HG03060 (cell line): Measurements from ENCODE around the gene ANKRD65.
"Not testable (repeated sequence)": the region's sequence is repeated elsewhere in the genome, so short reads cannot be mapped to it uniquely, and the experiment has no call there.

Experiments
- ATAC-seq: cut with Tn5 transposase; IDR thresholded peaks from one replicate; pipeline ENCODE4 v1.9.1; 2021; ENCODE audit warnings: low read depth, moderate number of reproducible peaks; ENCODE audit not compliant: unreplicated experiment

ANKRD65 gene

GRCh38 chr1:1418464-1419362 lies 2.4 kb downstream of the ANKRD65 start:
- ATAC-seq, result no peak

- not testable (repeated sequence) for ATAC-seq
Observed at GRCh38 chr1:1417825-1418463, 3.1 kb downstream of the ANKRD65 start.

GRCh38 chr1:1417396-1417795 lies 3.7 kb downstream of the ANKRD65 start:
- ATAC-seq, result not testable (repeated sequence)

- ATAC-seq, result no peak
Observed at GRCh38 chr1:1415751-1416150, 5.3 kb downstream of the ANKRD65 start.

GRCh38 chr1:1412311-1412902 lies 8.7 kb downstream of the ANKRD65 start:
- not testable (repeated sequence) for ATAC-seq

- ATAC-seq, result no peak
Observed at GRCh38 chr1:1411626-1412025, 9.4 kb downstream of the ANKRD65 start.

- ATAC-seq, result not testable (repeated sequence)
Observed at GRCh38 chr1:1410238-1410637, 10.8 kb downstream of the ANKRD65 start.

GRCh38 chr1:1407636-1408318 lies 13.3 kb downstream of the ANKRD65 start:
- ATAC-seq, result peak; percentile 6

GRCh38 chr1:1406821-1407635 lies 14.0 kb downstream of the ANKRD65 start, which contains the start of gene MRPL20:
Gene MRPL20, minus strand, starts transcription at chr1:1407293. Its CDS starts 76 bp downstream, at chr1:1407217.
- peak; percentile 72 for ATAC-seq

- no peak for ATAC-seq
Observed at GRCh38 chr1:1406101-1406820, 14.8 kb downstream of the ANKRD65 start.

- no peak for ATAC-seq
Observed at GRCh38 chr1:1403653-1404052, 17.4 kb downstream of the ANKRD65 start.

GRCh38 chr1:1402901-1403392 lies 18.1 kb downstream of the ANKRD65 start:
- ATAC-seq, result not testable (repeated sequence)

GRCh38 chr1:1402072-1402900 lies 18.8 kb downstream of the ANKRD65 start:
- ATAC-seq, result no peak

- no peak for ATAC-seq
Observed at GRCh38 chr1:1401457-1402010, 19.5 kb downstream of the ANKRD65 start.

- no peak for ATAC-seq
Observed at GRCh38 chr1:1400576-1401456, 20.3 kb downstream of the ANKRD65 start.

- no peak for ATAC-seq
Observed at GRCh38 chr1:1399872-1400575, 21.1 kb downstream of the ANKRD65 start.
